HG02973 (cell line): Measurements from ENCODE around the gene RASSF8.

Experiments
- ATAC-seq: cut with Tn5 transposase; IDR thresholded peaks from one replicate; pipeline ENCODE4 v1.9.1; 2021; ENCODE audit warnings: moderate library complexity; ENCODE audit not compliant: unreplicated experiment

RASSF8 gene

GRCh38 chr12:25960143-25960542, 1.7 kb downstream of the RASSF8 start:
- no peak for ATAC-seq

GRCh38 chr12:25960961-25961360, 2.5 kb downstream of the RASSF8 start:
- ATAC-seq: no peak

GRCh38 chr12:25962932-25963525, 4.5 kb downstream of the RASSF8 start:
- ATAC-seq: no peak

GRCh38 chr12:25965682-25966081, 7.2 kb downstream of the RASSF8 start:
- no peak for ATAC-seq

- no peak for ATAC-seq
These were observed 11.6 kb downstream of the RASSF8 start for GRCh38 chr12:25970082-25970481.

GRCh38 chr12:25970916-25971653, 12.6 kb downstream of the RASSF8 start:
- ATAC-seq: no peak

- no peak for ATAC-seq
These were observed 13.2 kb downstream of the RASSF8 start for GRCh38 chr12:25971654-25972041.

- ATAC-seq: no peak
These were observed 14.3 kb downstream of the RASSF8 start for GRCh38 chr12:25972783-25973182.

GRCh38 chr12:25975179-25975578, 16.7 kb downstream of the RASSF8 start:
- ATAC-seq: no peak

GRCh38 chr12:25975682-25976081, 17.2 kb downstream of the RASSF8 start:
- ATAC-seq: no peak

GRCh38 chr12:25976289-25976688, 17.8 kb downstream of the RASSF8 start:
- no peak for ATAC-seq

- ATAC-seq: no peak
These were observed 18.6 kb downstream of the RASSF8 start for GRCh38 chr12:25977047-25977446.

- ATAC-seq: no peak
These were observed 20.6 kb downstream of the RASSF8 start for GRCh38 chr12:25979059-25979458.

GRCh38 chr12:25979563-25979962, 21.1 kb downstream of the RASSF8 start:
- ATAC-seq: no peak

- ATAC-seq: no peak
These were observed 21.6 kb downstream of the RASSF8 start for GRCh38 chr12:25980035-25980434.

GRCh38 chr12:25981597-25981996, 23.1 kb downstream of the RASSF8 start:
- no peak for ATAC-seq

- ATAC-seq: no peak
These were observed 23.9 kb downstream of the RASSF8 start for GRCh38 chr12:25982416-25982815.

GRCh38 chr12:25983625-25984024, 25.1 kb downstream of the RASSF8 start:
- no peak for ATAC-seq

GRCh38 chr12:25984759-25985158, 26.3 kb downstream of the RASSF8 start:
- no peak for ATAC-seq

GRCh38 chr12:25985316-25986175, 27.1 kb downstream of the RASSF8 start:
- ATAC-seq: no peak

- ATAC-seq: no peak
These were observed 27.7 kb downstream of the RASSF8 start for GRCh38 chr12:25986180-25986579.

GRCh38 chr12:25988505-25988904, 30.0 kb downstream of the RASSF8 start:
- no peak for ATAC-seq
